ENCODE measurements around the gene SNRPD3. TPM values are rescaled to one million over a fixed set of nuclear protein-coding genes. Genes with fewer than 3 reads are reported as not detected.

SNRPD3 gene
- total RNA-seq, 1 donor from 2014 or later, result 66.8 TPM

DNA sequence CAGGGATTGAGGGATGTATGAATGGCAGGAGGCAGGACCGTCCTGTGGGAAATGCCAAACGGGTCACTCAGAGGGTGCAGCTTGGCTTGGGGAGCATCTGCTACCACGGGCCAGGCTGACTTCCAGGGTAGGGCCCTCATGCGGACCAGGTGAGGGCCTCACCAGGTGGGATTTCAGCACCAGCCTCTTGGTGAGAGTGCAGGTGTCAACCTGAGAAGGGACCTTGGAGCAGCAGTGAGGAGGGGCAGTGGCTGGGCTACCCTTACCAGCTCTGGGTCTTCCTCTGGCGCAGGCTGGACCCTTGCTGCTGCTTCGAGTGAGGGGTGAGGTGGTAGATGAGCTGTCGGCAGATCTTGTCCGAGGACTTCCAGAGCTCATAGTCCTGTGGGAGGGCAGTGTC, 32.1 kb downstream of the SNRPD3 start:
- Histone ChIP-seq H3K9me3 (no peaks in the 10 kb centered on the region), H3K4me1 (peaks cover 22% of the 10 kb centered on the region), H3K27me3 (ENCODE audit: low read depth) (no peaks in the 10 kb centered on the region), H3K36me3 (peaks cover 31% of the 10 kb centered on the region), H3K27ac (no peak overlapping the region), H3K4me3 (no peak overlapping the region)
- DNase-seq (no peak), ATAC-seq (no peak)
- TF ChIP-seq, protein P1, sequence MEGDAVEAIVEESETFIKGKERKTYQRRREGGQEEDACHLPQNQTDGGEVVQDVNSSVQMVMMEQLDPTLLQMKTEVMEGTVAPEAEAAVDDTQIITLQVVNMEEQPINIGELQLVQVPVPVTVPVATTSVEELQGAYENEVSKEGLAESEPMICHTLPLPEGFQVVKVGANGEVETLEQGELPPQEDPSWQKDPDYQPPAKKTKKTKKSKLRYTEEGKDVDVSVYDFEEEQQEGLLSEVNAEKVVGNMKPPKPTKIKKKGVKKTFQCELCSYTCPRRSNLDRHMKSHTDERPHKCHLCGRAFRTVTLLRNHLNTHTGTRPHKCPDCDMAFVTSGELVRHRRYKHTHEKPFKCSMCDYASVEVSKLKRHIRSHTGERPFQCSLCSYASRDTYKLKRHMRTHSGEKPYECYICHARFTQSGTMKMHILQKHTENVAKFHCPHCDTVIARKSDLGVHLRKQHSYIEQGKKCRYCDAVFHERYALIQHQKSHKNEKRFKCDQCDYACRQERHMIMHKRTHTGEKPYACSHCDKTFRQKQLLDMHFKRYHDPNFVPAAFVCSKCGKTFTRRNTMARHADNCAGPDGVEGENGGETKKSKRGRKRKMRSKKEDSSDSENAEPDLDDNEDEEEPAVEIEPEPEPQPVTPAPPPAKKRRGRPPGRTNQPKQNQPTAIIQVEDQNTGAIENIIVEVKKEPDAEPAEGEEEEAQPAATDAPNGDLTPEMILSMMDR (IDR thresholded peaks at IDR 0.05), result no peak
- intact Hi-C loops (cut with DNase I), result no loop called here

DNA sequence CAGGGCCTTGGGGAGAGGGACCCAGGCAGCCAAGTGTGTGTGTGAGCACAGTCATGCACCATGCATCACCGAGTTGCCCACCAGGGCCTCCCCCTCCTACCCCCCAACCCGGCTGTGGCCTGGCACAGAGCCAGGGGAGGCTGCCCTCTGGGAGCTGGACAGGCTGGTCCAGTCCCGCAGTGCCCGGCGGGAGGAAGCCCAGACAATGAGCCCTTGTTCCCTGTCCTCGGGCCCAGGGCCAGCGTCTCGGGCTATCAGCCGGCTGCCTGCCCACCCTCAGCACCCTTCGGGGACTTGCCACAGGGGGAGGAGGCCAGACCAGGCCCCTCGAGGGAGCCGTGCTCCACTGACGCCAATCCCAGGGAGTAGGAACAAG, 32.6 kb downstream of the SNRPD3 start:
- H3K27me3 ChIP-seq (ENCODE audit: low read depth), result no peaks in the 10 kb centered on the region
- H3K27ac ChIP-seq, result no peak overlapping the region
- TF ChIP-seq, protein P1 (IDR thresholded peaks at IDR 0.05), result no peak
- intact Hi-C loops (cut with DNase I), result no loop called here
- peaks cover 31% of the 10 kb centered on the region for H3K36me3 ChIP-seq
- H3K9me3 ChIP-seq, result no peaks in the 10 kb centered on the region
- ATAC-seq (no peak), DNase-seq (no peak)
- H3K4me1 ChIP-seq, result peaks cover 20% of the 10 kb centered on the region
- no peak overlapping the region for H3K4me3 ChIP-seq

DNA sequence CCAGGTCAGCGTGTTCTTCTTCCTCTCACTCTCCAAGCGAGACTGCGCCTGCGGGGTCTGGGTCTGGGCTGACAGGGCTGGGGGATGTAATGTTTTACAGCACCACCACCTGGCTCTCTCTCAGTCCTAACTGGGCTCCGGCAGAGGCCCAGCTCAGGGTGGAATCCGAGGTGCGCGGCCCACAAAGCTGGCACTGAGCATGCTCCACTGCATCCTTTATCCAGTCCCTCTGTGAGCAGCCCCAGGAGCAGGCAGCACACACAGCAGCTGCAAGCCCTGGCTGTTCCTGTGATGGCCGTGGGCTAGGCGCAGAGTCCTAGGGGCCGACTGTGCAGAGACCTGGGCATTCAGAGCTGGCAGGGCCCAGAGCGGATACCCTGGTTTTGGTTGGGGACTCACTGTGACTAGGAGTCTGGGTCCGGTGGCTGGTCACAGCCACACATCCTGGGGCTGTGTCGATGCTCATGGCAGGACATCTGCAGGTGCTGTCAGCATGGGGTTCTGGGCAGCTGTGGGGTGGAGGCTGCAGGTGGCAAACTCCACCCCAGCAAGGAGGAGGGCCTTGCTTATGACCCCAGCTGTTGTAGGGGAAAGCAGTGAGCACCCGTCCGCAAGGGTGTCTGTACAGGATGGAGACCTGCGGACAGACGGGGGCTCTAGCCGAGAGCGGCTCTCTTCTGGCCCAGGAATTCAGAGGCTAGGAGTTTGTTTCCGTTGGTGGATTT, 33.1 kb downstream of the SNRPD3 start:
- Histone ChIP-seq H3K4me3 (no peak overlapping the region), H3K9me3 (no peaks in the 10 kb centered on the region), H3K27ac (no peak overlapping the region), H3K4me1 (peaks cover 20% of the 10 kb centered on the region), H3K27me3 (ENCODE audit: low read depth) (no peaks in the 10 kb centered on the region), H3K36me3 (peaks cover 31% of the 10 kb centered on the region)
- TF ChIP-seq, protein P1 (IDR thresholded peaks at IDR 0.05), result no peak
- ATAC-seq (no peak), DNase-seq (no peak)
- intact Hi-C loops (cut with DNase I), result no loop called here

DNA sequence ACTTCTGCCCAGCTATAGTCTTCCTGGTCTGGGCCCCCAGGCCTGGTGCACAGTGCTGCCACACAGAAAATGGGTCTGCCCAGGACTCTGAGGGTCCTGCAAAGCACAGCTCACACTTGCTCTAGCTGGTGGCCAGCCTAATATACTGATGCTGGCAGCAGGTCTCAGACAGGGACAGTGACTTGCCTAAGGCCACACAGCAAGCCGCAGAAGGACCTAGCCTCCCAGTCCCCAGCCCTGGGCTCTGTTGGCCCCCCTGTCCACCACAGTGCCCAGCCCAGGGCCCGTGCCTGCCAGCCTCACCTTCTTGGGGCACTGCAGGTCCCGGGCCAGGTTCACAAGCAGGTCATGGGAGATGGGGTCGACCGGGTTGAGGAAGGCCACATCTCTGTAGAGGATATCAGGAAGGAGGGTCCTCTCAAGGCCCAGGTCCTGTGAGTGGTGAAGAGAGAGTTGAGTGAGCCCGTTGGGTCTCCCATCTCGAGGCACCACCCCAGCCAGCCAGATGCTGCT, 33.8 kb downstream of the SNRPD3 start:
- Histone ChIP-seq H3K4me1 (peaks cover 16% of the 10 kb centered on the region), H3K27ac (no peak overlapping the region), H3K4me3 (no peak overlapping the region), H3K27me3 (ENCODE audit: low read depth) (no peaks in the 10 kb centered on the region), H3K36me3 (peaks cover 31% of the 10 kb centered on the region), H3K9me3 (no peaks in the 10 kb centered on the region)
- no peak for DNase-seq
- intact Hi-C loops (cut with DNase I), result no loop called here
- TF ChIP-seq, protein P1 (IDR thresholded peaks at IDR 0.05), result no peak
- ATAC-seq, result no peak

DNA sequence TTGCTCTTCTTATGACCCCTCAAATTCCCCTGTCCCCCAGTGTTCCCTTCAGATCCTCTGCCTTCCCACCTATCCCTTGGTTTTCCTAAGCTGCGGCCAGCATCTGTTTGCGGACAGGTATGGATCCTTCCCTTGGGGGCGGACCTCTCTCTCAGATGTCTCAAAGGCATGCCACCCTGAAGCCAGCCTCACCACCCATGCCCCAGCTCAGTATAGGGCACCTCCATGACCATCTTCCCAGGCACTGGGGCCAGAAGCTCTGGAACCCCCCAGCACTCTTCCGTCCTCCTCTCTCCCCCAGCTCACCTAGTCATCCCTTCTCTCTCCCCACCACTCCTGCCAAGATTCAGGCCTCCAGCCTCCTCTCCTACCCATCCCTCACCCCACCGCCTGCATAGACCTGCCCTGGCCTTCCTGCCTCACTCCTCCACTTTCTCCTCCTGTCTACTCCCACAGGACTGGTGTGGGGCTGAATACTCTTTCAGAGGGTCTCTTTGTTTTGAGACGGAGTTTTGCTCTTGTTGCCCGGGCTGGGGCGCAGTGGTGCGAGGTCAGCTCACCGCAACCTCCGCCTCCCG, 34.9 kb downstream of the SNRPD3 start:
- TF ChIP-seq, protein P1 (IDR thresholded peaks at IDR 0.05), result no peak
- Histone ChIP-seq H3K9me3 (no peaks in the 10 kb centered on the region), H3K27me3 (ENCODE audit: low read depth) (no peaks in the 10 kb centered on the region), H3K36me3 (peaks cover 30% of the 10 kb centered on the region), H3K4me1 (peaks cover 16% of the 10 kb centered on the region), H3K4me3 (no peak overlapping the region), H3K27ac (no peak overlapping the region)
- DNase-seq (no peak), ATAC-seq (no peak)
- intact Hi-C loops (cut with DNase I), result no loop called here

All from lower lobe of right lung (tissue), 2 donors.